GM12878 (cell line): Measurements from ENCODE around the gene SFXN2.

Experiments
- ATF7 ChIP-seq: fragments of 450-650 bp; IDR thresholded peaks from 2 replicates; pipeline ENCODE4 v1.6.1; 2016; ENCODE audit warnings: low read depth, mild to moderate bottlenecking
- BMI1 ChIP-seq: fragments of 450-650 bp; IDR thresholded peaks from 2 replicates; pipeline ENCODE4 v1.6.1; 2016; ENCODE audit warnings: mild to moderate bottlenecking, moderate library complexity, borderline replicate concordance
- EZH2 ChIP-seq: IDR thresholded peaks from 2 replicates; pipeline ENCODE4 v1.6.1; 2012; ENCODE audit warnings: low read depth, mild to moderate bottlenecking, control low read depth, inconsistent platforms, low read length, borderline replicate concordance; ENCODE audit not compliant: control insufficient read depth
- FOXM1 ChIP-seq: IDR thresholded peaks from 2 replicates; pipeline ENCODE4 v1.6.1; 2012; ENCODE audit warnings: low read depth, mild to moderate bottlenecking, inconsistent platforms, low read length, moderate library complexity
- JUND ChIP-seq: IDR thresholded peaks from 2 replicates; pipeline ENCODE4 v1.6.1; 2012; ENCODE audit warnings: low read depth, mild to moderate bottlenecking, low read length, improper control_type of control experiment, moderate library complexity
- NR2C2 ChIP-seq: IDR thresholded peaks from 2 replicates; pipeline ENCODE4 v1.6.1; 2011; ENCODE audit warnings: borderline replicate concordance, low read depth; ENCODE audit not compliant: control insufficient read depth, insufficient read length
- SRF ChIP-seq, 2 experiments: IDR thresholded peaks; 2 replicates each; pipeline ENCODE4 v1.6.1; 2011; ENCODE audit warnings: low read depth in 2 of 2, low read length in 2 of 2, mild to moderate bottlenecking in 1 of 2, moderate library complexity in 1 of 2
- TF ChIP-seq, protein P1 (sequence below): IDR thresholded peaks from 2 replicates; pipeline ENCODE4 v1.6.1; 2012; ENCODE audit warnings: low read depth, low read length, improper control_type of control experiment
- TF ChIP-seq, protein P2 (sequence below), 3 experiments: IDR thresholded peaks in 2 of 3; conservative IDR thresholded peaks in 1 of 3; 2 replicates each; pipeline ENCODE4 v1.5.1; 2011; ENCODE audit warnings: low read depth in 3 of 3, low read length in 3 of 3, mild to moderate bottlenecking in 3 of 3, control low read depth in 2 of 3, moderate library complexity in 2 of 3, inconsistent platforms in 1 of 3, mixed read lengths in 1 of 3; ENCODE audit not compliant: control insufficient read depth in 2 of 3, insufficient read depth in 1 of 3; ENCODE audit errors: extremely low read depth in 1 of 3
- TF ChIP-seq, protein P3 (sequence below): IDR thresholded peaks from 2 replicates; pipeline ENCODE4 v1.6.1; 2012; ENCODE audit warnings: low read depth, low read length, improper control_type of control experiment

DNA sequence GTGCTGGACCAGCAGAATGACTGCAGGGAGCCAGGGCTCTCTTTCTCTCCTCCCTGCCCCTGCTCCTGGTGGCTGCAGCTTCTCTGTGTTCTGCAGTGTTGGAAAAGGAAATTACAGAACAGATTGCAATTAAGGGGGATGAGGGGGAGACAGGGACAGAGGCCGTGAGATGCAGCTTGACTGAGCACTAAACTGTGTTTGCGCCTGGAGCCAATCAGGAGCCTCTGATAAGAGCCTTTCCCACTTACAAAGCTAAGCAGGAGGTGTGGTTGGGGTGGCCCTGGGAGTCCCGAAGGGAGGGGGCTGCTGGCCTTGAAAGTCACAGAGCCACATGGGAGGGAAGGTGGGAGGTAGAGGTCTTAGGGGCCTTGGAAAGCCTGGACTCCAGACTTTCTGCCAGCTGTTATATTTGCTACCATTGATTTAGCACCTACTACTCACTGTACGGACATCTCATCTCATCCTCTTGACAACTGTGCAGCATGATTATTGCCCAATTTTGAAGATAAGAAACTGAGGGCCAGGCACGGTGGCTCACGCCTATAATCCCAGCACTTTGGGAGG lies 43.5 kb upstream of the SFXN2 start:
- TF ChIP-seq ATF7 (no peak), SRF (IDR thresholded peaks at IDR 0.05; ENCODE audit: low read depth in 2 of 2, low read length in 2 of 2) (no peak), JUND (no peak), FOXM1 (no peak), NR2C2 (no peak), EZH2 (no peak), BMI1 (no peak)
- TF ChIP-seq, protein P1, sequence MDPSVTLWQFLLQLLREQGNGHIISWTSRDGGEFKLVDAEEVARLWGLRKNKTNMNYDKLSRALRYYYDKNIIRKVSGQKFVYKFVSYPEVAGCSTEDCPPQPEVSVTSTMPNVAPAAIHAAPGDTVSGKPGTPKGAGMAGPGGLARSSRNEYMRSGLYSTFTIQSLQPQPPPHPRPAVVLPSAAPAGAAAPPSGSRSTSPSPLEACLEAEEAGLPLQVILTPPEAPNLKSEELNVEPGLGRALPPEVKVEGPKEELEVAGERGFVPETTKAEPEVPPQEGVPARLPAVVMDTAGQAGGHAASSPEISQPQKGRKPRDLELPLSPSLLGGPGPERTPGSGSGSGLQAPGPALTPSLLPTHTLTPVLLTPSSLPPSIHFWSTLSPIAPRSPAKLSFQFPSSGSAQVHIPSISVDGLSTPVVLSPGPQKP: no peak
- TF ChIP-seq, protein P2, sequence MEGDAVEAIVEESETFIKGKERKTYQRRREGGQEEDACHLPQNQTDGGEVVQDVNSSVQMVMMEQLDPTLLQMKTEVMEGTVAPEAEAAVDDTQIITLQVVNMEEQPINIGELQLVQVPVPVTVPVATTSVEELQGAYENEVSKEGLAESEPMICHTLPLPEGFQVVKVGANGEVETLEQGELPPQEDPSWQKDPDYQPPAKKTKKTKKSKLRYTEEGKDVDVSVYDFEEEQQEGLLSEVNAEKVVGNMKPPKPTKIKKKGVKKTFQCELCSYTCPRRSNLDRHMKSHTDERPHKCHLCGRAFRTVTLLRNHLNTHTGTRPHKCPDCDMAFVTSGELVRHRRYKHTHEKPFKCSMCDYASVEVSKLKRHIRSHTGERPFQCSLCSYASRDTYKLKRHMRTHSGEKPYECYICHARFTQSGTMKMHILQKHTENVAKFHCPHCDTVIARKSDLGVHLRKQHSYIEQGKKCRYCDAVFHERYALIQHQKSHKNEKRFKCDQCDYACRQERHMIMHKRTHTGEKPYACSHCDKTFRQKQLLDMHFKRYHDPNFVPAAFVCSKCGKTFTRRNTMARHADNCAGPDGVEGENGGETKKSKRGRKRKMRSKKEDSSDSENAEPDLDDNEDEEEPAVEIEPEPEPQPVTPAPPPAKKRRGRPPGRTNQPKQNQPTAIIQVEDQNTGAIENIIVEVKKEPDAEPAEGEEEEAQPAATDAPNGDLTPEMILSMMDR (IDR thresholded peaks at IDR 0.05 in 2 of 3, conservative IDR thresholded peaks at IDR 0.05 in 1 of 3; ENCODE audit: control insufficient read depth in 2 of 3, extremely low read depth in 1 of 3, insufficient read depth in 1 of 3, low read depth in 3 of 3, low read length in 3 of 3): no peak
- TF ChIP-seq, protein P3, sequence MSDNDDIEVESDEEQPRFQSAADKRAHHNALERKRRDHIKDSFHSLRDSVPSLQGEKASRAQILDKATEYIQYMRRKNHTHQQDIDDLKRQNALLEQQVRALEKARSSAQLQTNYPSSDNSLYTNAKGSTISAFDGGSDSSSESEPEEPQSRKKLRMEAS: no peak
